Hematopoietic multipotent progenitor cell treated with erythropoietin and hydrocortisone succinate and interleukin-3 and kit ligand, for 15 days (in vitro differentiated cells): ENCODE results near the gene MMRN1.

Source experiments
- DNase-seq: peaks from one replicate; pipeline ENCODE4 v3.0.0-alpha.2; 2015; ENCODE audit warnings: low spot score

The MMRN1 gene

DNA sequence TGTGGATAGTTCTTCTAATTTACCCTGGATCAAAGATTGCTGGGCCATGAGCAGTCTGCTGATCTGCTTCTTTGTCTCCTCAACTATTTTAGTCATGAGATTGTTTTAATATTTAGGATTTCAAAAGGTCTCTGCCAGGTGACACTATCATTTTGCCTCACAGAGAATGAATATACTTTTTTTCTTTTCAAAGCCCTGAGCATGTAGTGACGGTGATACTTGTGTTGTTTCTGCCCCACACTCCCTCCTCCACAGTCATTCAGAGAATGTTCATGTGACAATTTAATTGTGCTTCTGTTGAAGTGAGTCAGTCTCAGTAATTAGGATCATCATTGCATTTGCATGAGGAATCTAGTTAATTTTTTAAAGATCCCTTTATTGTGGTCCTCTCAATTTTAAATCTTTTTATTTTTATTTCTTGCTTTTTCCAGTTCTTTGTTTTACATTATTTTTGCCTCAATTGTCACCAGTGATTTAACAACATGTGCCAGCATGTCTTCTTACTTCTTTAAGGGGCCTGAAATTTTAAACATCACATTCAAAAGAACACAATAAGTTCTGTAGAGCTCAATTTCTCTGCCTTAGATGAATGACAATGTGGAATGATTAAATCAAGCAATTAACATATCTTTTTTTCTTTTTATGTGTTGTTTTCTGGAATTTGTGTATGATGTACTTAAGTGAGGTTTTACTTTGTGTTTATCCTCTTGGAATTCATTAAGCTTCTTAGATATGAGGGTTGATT lies 12.3 kb downstream of the MMRN1 start:
- DNase-seq, result no peak

DNA sequence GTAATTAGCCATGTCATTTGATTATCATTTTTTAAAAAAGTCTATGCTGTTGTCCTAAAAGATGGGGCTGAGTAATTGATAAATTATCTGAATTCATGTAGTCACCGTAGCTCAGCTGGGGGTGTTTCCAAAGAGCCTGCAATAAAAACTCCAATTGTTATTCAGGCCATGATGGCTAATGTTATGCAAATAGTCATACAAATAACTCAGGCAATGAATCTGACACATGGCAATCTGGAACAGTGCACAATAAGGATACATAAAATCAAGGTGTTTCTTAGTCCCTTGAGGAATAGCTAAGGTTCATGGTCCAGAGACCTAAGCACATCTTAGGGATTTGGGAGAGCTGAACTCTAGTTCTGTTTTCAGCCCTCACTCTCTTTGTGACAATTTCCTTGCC lies 15.2 kb downstream of the MMRN1 start:
- DNase-seq, result no peak

DNA sequence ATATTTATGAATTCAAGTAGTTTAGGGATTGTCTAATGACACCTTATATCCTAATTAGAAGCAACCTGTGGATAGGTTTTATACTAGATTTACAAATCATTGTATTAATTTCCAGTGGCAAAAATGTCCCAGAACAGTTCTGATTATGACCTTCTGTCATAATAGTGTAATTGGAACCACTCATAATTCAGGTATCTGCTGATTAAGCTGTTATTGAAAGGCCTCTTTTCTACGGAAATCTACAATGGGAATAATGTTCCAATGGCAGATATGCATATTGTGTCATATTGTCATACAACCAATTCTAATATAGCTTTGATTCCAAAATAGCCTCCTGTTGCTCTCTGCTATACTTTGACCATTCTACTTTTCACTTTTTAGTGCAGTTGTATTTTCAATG lies 19.0 kb downstream of the MMRN1 start:
- DNase-seq, result no peak

DNA sequence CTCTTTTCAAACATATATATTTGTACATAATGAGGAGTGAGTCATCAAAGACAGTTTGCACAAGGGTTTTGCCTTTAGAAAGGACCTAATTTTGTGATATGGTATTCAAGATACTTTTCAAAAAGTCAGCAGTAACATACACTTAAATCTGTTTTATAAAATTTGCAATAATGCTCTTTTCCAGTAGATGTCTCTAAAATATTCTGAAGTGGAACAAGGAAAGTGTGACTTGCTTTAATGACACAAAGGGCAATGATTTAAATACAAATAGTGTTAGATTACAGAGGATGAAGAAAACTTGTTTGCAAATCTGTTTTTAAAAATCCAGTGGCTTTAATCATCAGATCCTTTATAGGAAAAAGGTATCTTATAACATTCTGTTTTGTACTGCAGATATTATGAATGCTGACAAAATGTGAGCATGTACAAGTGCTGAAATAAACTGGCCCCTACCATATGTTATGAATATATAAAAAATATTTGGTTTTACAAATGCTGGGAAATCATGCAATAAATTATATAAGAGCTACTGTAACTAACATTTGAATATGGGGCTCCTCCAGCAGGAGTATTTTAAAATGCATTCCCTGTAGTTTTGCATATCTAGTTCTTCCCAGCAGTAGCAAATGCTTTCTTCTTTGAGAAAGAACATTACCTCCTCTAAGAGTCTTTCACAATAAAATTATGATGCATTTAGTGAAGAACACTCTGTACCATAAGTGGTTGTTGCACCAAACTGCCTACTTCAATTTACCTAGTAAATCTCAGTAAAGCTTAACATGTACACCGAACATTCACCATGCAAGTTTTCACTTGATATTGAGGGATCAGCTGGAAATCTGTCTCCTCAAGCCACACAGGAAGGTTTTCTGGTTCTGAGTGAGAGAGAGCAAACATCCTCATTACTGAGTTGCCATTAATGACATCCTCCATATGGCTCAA lies 20.2 kb downstream of the MMRN1 start:
- no peak for DNase-seq

DNA sequence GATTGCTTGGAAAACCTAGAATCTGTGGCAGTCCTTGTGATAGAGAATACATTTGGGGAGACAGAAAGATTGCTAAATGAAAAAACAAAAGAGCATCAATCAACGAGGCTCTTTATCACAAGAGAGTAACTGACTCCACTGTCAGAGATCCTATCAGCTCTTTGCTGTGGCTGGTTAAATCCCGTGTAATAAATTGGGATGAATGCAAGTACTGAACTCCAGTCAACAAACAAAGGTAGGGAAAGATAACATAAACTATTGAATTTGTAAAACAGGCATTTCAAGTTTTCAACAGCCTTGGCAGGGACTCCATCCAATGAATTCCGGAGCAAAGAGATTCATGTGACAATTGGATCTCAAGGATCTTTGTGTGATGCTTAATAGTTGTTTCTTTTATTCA lies 21.3 kb downstream of the MMRN1 start:
- DNase-seq, result no peak

DNA sequence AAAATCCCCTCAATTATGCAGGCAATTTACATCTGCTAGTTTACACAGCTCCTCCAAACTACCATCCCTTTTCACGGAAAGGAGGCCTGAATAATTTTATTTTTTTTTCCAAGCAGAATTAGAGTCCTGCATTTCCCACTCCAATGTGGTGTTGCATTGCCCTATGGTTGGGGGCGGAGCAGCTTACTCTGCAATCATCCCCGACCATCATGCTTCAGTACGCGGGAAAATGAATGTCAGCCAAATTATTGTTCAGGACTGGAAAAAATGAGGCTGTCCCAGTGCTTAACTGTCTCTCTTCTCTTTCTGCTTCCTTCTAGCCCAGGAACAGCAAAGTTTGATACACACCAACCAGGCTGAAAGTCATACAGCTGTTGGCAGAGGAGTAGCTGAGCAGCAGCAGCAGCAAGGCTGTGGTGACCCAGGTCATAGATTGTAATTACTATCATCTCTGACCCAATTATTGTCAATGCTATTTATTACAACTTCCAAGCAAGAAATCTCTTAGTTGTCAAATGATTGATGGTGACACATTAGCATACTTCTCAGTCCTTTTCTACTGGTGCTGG lies 28.3 kb downstream of the MMRN1 start:
- no peak for DNase-seq

DNA sequence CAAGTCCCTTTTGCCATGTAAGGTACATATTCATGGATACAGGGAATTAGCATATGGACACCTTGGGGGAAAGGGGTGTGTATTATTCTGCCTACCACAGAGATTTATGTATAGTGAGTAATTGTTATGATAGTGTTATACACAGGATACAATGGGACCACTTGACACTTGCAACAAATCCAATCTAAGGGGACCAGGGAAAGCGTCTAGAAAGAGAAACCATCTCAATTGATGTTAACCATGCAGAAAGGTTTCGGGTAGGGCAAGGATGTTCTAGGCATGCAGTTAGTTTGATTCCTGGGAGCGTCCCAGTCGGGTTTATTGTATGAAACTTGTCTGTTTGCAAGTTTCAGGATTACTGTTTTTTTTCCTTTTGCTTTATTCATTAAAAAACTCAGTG lies 34.2 kb downstream of the MMRN1 start:
- no peak for DNase-seq

DNA sequence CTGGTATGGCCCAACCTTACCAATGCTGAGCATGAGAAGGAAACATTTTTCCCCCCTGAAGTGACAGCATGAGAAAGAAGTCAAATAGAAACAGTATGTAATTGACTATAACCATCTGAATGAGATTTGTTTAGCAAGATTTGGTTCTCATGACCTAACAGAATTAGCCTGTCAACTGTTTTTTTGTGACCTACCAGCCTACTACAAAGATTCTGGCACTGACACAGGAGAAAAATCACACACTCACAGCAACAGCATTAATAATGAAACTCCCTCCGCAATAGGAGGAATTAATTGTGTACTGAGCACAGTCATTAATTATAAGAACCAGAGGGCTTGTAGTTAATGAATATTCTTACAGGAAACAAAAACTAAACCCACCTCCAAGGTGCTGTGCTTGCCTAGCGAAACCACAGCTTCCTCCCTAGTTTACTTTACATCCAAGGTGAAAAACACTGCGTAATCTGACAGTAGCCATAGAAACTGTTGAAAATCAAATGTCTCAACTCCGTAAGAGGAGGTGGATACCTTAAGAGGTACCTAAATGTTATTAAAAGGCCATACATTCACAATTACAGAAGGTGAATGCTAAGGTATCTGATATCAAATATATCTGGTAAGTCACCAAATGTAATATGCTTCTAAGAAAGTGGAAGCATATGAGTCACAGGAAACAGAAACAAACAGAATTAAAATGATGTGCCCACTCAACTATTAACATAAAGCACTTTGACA lies 34.9 kb downstream of the MMRN1 start:
- DNase-seq, result no peak

DNA sequence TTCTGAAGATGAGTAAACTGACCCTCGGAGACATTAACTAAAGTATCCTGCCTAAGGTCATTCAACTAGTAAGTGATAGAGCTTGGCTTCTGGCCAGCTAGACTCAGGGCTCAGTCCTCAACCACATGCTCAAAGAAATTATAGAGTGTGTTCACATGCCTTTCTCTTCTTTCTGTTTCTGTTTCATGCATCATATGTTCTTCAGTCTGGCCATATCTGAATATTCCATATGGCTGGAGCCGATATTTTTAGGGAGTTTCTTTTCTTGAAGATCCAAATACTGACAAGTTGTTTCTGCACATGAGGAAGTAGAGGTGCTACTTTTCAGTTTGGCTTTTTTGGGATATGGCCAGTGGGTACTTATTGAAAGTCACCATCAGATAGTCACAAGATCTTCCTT lies 44.9 kb downstream of the MMRN1 start:
- DNase-seq, result no peak

DNA sequence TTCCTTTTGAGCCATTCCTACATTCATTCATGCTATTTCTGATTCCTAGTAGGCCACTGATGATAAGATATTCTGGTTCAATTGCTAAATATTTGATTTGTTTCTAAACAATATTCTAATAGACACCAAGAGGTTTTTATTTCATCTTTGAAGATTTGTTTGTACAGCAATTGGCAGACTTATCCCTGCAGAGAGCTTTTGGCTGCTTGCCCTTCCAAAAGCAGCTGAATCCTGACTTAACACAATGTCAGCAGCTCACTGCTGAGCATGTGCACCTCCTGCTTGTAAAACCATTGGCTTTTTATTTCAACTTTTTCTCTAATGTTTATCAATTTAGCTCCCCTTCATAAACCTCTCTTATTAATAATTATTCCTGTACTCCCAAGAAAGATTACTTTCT lies 45.3 kb downstream of the MMRN1 start:
- DNase-seq, result no peak

DNA sequence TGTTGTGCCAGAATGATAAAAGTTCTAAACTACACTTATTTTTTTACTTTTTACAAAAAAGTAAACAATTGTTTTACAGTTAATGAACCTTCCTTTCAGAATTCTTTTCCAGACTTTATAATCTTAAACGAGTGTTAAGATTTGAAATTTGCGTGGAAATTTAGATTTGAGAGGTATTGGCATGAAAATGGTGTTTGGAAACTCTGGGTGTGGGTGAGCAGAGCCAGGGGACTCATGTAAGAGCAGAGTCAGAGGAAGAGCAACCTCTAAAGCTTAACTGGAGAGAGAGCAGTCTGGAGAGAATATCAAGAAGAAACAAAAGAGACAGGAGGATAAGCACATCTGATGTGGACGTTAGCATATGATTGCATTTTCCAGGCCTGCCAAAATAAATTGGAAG lies 48.2 kb downstream of the MMRN1 start:
- no peak for DNase-seq

DNA sequence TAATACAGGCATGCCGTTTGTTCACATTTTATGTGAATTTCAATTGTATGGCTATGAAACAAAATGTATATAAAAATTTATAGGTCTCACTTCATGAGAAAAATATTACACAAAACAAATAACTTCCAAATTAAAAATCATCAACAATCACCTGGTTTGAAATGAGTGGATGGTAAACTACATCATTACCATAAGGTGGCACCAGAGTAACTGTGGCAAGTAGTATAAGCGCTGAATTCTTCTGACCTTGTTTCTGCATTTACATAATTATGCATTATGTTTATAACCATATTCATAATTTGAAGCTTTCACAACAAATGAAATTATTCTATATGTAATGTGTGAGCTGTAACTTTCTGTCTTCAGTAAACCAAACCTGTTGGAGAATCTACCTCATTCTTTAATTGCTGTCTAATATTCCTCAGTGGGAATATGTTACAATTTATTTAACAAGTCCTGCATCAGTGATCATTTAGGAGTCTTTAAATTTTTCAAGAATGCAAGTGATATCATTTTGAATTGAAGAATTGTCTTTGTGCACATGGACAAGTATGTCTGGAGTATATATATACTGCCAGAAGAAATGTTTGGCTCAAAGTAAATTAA lies 55.2 kb downstream of the MMRN1 start:
- no peak for DNase-seq

DNA sequence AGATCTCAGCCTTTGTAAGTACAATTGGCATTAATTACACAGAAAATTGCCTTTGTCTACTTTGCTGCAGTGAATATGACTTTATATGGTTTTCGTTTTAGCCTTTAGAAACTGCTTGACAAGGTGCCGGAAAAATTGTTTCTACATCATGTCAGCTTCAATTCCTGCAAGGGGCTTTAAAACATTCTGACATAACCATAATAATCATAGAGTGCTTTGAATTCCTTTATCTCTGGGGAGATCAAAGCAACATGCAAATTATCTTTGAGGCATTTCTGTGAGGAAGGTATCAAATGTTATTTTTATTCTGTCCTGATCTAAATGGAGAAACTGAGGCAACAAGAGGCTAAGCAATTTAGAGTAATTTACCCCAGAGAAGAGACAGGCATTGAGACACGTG lies 57.8 kb downstream of the MMRN1 start:
- DNase-seq, result no peak

DNA sequence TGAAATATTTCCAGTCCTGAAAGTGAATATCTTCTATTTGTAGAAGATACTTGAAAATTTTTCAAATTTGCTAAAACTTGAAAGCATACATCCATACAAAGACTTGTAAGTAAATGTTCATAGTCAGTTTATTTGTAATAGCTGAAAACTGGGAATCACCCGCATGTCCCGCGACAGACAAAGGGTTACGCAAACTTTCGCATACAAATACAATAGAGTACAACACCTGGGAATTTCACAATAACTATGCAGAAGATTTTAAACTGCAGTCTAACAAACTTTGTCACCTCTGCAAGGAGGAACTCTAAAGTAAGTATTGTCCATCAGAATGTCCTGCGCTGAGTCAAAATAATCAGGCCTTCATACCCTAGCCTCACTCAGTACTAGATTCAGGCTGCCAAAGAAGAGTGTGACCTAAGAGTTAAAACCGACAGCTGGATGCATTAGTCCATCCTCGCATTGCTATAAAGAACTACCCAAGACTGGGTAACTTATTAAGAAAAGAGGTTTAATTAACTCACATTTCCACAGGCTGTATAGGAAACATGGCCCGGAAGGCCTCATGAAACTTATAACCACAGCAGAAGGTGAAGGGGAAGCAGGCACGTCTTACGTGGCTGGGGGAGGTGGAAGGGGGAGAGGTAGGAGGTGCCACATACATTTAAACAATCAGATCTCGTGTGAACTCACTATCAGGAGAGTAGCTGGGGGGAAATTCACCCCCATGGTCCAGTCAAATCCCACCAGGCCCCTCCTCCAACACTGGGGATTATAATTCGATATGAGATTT lies 60.4 kb downstream of the MMRN1 start:
- no peak for DNase-seq

DNA sequence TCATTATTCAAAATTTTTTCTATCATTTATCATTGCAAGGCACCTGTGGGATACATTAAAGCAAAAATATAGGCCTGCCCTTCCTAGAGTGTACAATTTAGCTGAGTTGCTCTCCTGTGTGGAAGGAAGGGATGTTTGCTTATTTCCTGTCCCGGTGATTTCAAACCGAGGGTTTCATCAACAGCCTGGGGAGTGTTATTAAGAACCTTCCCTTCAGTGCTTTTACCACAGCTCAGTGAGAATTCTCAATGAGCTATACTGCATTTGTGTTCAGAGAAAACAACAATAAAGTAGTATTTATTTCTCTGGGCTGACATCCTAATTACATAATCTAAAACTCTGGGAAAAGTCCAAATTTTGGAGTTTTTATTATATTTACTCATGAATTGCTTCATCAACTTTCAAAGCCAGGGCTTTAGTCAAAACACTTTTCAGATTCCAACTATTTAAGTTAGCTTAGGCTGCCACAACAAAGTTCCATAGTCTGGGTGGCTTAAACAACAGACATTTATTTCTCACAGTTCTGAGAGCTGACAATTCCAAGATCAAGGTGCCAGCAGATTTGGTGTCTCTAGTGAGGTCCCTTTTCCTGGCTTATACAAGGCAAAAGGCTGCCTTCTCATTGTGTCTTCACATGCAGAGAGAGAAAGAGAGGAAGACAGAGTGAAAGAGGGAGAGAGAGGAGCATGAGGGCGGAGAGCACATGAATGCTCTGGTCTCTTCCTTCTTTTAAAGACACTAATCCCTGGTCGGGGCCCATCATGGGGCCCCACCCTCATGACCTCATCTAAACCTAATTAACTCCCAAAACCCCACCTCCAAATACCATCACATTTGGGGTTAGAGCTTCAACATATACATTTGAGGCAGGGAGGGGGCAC lies 62.6 kb downstream of the MMRN1 start:
- DNase-seq, result no peak

DNA sequence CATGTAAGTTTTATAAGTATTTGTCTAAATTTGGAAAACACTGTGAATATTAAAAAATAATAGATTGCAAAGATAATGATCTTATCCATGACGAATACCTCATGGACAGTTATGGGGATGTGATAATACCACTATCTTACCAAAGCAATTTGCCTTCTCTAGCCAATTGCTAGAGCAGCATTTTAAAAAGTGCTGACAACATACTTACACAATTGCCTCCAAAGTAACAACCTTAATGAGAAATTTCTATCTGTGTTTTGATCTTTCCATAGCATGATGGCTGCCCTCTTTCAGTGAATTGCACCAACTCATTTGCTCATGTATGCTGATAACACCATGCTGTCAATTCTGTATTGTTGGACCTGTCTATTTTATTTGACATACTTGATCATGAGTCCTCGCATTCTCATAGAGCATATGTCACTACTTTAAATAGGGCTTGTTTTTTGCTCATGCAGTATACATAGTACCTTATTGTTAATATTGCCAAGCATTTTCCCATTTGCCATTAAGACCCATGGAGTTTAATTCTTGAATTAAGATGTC lies 87.2 kb downstream of the MMRN1 start:
- no peak for DNase-seq

DNA sequence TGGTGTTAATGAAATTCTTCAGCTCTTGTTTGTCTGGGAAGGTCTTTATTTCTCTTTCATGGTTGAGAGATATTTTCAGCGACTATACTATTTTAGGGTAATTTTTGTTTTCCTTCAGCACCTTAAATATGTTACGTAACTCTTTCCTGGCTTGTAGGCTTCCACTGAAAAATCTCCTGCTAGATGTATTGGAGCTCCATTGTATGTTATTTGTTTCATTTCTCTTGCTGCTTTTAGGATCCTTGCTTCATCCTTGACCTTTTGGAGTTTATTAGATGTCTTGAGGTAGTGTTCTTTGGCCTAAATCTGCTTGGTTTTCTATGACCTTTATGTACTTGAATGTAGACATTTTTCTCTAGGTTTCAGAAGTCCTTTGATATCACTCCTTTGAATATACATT lies 93.6 kb downstream of the MMRN1 start:
- no peak for DNase-seq

DNA sequence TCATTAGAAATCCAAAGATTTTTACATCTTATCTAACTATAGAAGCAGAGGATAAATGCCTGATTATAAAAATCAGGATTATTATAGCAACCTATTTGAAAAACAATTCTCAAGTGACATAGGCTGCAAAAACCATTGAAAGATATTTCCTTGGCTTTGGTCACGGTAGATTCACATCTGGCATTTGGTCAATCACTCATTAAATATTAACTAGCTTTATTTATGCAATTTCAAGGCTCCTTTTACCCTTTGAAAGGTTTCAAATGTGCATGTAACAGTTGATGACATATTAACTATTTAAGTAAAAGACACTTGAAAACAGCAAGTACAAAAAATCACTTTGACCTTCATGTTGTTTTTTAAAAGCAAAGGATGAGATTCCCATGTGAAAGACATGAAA lies 98.1 kb downstream of the MMRN1 start:
- DNase-seq, result no peak

DNA sequence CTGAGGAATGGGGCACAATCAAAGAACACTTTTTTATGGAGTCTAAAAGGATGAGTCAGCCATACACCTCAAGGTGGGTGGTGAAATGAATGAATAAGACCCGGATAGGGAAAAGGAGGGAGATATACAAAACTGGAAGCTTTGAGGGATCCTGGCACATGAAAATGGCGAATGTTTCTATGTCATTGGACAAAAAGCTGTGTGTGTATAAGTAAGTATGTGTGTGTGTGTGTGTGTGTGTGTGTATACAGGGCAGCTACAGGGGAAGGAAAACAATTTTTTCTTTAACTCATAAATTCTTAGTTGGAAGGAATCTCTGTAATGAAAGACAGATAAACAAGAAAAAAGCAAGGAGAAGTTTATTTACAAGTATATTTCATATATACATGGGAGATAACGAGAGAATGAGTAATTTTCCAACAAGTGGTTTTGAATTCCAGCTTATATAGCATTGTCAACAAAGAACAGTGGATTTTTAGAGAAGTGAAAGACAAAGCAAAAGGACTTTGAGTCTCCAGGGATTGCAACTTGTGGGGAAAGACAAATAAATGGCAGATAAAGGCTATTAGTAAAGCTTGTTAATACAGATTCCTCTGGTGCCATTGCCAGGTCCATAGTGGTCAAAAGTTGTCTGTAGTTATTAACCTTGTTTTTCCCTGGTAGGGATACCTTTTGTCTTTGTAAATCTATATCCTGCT lies 99.7 kb downstream of the MMRN1 start:
- DNase-seq, result no peak
